HG03439 (cell line): Measurements from ENCODE around the gene TICRR.

Source experiments
- ATAC-seq: cut with Tn5 transposase; IDR thresholded peaks from one replicate; pipeline ENCODE4 v1.9.1; 2021; ENCODE audit warnings: mild to moderate bottlenecking, moderate library complexity; ENCODE audit not compliant: unreplicated experiment

The TICRR gene

DNA sequence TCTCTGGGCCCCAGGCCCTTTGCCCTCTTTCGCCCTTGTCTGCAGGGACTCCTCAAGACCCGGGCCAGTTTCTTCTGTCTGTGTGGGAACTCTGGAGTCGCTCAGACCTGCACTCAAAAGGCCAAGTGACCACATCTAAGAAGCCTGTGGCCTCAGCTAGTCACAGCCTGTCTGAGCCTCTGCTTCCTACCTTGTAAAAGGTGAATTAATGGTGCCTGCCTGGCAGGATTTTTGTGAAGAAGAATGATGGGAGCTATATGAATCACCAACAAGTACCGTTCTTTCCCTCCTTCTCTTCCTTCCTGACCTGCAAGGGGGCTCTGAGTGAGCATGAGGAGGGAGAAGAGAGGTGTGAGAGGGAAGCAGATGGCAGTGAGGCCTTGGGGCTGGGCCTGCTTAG, 96.4 kb downstream of the TICRR start:
- no peak for ATAC-seq

DNA sequence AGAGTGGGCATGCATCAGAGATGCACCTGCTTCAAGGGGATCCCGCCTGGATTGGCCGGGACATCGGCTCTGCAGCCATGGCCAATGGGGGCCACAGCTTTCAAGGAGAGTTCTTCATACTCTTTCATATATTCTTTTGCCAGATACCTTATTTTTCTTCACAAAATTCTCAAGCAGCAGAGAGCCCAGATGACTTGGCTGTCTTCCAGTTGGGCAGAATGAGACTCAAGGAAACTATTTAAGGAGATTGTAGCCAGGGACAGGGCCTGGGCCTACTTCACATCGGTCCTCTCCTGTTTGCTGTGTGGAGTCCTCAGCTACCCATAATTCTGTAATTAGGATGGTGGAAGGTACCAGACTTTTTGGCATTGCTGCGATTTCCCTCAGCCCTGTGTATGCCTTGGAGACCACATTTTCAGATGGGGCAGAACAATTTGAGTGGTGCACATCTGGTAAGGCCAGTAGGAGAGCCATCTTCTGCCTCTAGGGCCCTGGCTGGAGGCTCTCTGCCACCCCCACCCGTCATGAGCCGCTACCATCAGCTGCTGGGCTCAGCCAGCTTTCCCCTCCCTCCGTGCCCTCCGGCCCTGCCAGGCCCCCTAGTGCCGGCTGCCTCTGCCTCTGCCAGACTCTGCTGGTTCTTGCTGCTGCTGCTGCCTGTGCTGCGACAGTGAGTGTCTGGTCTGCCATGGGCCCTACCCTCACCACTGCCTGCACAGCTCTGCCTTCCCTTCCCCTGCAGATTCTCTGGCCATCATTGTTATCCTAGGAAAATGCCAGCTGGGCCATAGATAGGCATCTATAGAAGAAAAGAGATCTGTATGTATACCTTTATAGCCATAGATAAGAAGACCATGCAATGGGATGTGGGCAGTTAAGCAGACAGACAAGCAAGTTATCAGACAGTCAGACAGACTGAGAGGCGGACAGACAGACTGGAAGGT, 97.2 kb downstream of the TICRR start:
- no peak for ATAC-seq

DNA sequence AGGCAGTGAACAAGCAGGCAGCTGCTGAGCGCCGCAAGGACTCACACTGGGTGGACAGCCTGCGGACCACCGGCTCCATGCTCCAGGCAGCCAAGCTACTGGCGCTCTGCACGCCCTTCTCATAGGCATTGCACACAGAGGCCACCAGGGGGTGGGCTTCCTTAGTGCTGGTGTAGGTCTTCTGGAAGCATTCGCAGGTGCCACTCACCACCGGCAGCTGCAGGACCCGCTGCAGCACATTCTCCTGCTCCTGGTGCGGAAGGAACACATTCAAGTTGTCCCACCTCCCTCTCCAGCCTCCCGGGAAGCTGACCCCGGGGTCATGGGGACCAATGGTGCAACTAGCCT, 97.9 kb downstream of the TICRR start:
- no peak for ATAC-seq

DNA sequence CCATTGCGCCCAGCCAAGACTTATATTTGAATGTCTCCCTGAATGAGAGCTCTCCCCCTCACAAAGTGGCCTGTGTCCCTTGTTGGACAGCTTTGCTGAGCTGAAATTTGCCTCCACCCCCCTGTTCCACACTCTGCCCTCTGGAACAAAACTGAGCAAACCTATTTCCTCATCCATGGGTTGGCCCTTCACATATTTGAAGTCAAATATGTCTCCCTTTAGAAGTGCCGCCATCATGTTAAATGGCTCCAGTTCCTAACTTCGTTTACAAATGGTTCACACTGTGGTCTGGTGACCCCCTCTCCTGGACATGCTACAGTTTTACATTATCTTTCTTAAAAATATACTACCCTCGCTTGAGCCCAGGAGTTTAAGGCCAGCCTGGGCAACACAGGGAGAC, 99.3 kb downstream of the TICRR start:
- ATAC-seq, result no peak

DNA sequence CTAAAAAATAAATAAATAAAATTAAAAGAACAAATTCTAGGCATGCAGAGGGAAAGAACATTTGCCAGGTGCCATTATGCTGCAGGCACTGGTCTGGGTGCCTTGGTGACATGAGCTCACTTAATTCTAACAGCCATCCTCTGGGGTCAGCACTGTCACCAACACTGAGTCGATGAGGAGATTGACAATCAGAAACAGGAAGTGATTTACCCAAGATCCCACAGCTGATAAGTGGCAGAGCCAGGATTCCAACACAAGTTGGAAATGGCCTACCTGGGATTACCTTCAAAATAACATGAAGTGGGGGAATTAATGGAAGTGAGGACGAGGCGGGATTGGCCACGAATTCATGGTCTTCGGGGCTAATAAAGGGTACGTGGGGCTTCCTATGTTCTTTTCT, 100.3 kb downstream of the TICRR start:
- no peak for ATAC-seq

DNA sequence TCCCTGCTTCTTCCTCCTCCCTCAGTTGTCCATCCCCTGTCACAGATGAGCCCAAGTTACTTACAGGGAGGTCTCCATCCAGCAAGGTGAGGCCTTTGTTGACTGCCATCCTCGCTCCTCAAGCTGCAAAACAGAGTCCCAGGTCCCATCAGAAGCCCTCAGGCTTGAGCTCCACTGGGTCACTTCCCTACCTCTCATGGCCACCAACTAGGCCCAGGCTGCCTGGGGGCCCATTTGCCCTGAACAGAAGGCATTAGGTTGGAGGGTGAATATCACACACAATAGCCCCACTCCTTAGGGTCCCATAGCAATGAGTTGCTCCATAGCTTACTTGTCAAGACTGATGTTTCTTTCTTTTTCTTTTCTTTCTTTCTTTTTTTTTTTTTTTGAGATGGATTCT, 102.1 kb downstream of the TICRR start:
- ATAC-seq, result no peak
